ENCODE measurements around the gene LSR. TPM values are rescaled to one million over a fixed set of nuclear protein-coding genes. Genes with fewer than 3 reads are reported as not detected.
A peak's percentile ranks its signal among the peaks of the same experiment; 100 is the strongest.

The LSR gene
- total RNA-seq, 1 donor from 2014 or later: 78.5 TPM

DNA sequence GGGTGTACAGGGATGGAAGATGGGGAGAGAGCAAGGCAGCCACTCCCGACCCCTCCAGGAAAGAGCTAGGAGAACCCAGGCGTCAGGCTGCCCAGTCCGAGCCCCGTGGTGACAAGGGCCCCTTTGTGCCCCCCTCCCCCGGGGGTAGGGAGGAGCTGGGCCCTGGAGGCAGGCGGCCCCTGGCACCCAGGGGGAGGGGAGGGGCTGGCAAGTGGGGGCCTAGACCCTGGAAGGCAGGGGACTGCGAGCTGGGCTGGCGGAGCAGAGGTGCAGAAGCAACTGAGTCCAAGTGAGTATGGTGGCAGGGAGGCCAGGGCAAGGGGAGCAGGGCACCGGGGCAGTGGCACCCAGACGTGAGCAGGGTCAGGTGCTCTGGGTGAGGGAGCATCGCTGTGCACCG lies 43.1 kb downstream of the LSR start, which contains the start of gene MAG:
Gene MAG (plus strand): TSS at position 246 of the 400 bp plus-strand sequence. CDS start 3,248 bp downstream, outside the sequence.
- DNase-seq (ENCODE audit: extremely low spot score, unreplicated experiment): no peak
- H3K4me1 Mint-ChIP-seq (ENCODE audit: unreplicated experiment): no peaks in the 10 kb centered on the region
- peaks cover 10% of the 10 kb centered on the region for H3K27me3 Mint-ChIP-seq
- H3K9me3 Mint-ChIP-seq: no peaks in the 10 kb centered on the region
- TF ChIP-seq, protein P1, sequence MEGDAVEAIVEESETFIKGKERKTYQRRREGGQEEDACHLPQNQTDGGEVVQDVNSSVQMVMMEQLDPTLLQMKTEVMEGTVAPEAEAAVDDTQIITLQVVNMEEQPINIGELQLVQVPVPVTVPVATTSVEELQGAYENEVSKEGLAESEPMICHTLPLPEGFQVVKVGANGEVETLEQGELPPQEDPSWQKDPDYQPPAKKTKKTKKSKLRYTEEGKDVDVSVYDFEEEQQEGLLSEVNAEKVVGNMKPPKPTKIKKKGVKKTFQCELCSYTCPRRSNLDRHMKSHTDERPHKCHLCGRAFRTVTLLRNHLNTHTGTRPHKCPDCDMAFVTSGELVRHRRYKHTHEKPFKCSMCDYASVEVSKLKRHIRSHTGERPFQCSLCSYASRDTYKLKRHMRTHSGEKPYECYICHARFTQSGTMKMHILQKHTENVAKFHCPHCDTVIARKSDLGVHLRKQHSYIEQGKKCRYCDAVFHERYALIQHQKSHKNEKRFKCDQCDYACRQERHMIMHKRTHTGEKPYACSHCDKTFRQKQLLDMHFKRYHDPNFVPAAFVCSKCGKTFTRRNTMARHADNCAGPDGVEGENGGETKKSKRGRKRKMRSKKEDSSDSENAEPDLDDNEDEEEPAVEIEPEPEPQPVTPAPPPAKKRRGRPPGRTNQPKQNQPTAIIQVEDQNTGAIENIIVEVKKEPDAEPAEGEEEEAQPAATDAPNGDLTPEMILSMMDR (conservative IDR thresholded peaks at IDR 0.05): no peak
- no peaks in the 10 kb centered on the region for H3K36me3 Mint-ChIP-seq
- H3K27ac Mint-ChIP-seq: peak within 1 kb of the TSS; percentile 48
- no peak within 1 kb of the TSS for H3K4me3 Mint-ChIP-seq

DNA sequence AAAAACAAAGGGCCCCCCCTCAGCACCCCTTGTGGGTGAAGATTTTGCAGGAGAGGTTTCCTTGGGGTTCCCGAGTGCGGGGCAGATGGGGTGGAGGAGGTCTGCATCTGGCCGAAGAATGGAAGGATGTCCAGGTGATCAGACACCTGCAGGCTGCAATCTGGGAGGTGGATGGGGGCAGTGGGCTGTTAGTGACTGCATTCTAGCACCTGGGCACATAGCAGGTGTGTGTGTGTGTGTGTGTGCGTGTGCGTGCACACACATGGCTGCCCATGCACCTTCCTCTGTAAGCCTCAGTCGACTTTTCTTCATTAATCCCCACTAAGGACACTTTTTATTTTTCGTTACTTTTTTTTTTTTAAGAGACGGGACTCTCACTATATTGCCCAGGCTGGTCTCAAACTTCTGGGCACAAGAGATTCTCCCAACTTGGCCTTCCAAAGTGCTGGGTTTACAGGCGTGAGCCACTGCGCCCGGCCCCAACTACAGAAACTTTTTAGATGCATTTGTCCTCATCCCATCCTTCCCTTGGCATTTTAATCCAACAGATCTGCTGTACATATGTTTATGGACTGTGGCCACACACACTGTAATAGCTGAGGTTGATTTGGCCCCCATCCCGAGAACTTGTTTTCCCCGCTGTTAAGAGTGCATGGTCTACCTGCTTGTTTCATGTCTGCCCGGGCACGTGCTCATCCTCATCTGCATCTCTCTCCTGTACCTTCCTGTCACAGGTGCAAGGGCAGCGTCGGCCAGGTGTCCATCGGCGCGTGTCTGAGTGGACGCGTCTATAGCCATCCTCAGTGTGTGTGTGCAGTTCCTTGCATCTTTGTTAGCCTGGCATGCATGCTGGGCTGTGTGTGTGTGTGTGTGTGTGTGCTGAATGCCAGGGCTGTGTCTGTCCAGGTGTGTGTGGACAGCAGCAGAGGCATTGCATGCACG lies 43.9 kb downstream of the LSR start:
- Mint-ChIP-seq H3K4me1 (ENCODE audit: unreplicated experiment) (no peaks in the 10 kb centered on the region), H3K9me3 (no peaks in the 10 kb centered on the region), H3K36me3 (no peaks in the 10 kb centered on the region), H3K4me3 (no peak overlapping the region), H3K27me3 (peaks cover 10% of the 10 kb centered on the region), H3K27ac (peak overlapping the region; percentile 48)
- TF ChIP-seq, protein P1 (conservative IDR thresholded peaks at IDR 0.05): no peak
- DNase-seq (ENCODE audit: extremely low spot score, unreplicated experiment): no peak

DNA sequence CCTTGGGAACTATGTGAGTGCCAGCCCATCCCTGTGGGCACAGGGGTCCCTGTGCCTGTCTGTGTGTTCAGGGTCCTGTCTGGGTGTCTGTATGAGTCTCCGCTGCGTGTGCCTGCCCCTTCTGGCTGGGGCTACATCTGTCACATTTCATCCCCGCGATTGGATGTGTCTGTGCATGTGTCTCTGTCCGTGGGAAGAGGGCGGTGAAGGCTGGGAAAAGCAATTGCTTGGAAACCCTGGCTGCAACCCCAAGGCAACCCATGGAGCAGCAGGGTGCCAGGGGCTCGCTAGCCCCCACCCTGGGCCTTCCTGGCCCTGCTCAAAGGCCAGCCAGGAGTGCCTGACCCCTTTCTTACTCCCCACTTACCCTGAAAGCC lies 44.5 kb downstream of the LSR start:
- Mint-ChIP-seq H3K4me1 (ENCODE audit: unreplicated experiment) (no peaks in the 10 kb centered on the region), H3K9me3 (no peaks in the 10 kb centered on the region), H3K4me3 (no peak overlapping the region), H3K27ac (no peak overlapping the region), H3K27me3 (peaks cover 10% of the 10 kb centered on the region), H3K36me3 (no peaks in the 10 kb centered on the region)
- TF ChIP-seq, protein P1 (conservative IDR thresholded peaks at IDR 0.05): no peak
- DNase-seq (ENCODE audit: extremely low spot score, unreplicated experiment): no peak

DNA sequence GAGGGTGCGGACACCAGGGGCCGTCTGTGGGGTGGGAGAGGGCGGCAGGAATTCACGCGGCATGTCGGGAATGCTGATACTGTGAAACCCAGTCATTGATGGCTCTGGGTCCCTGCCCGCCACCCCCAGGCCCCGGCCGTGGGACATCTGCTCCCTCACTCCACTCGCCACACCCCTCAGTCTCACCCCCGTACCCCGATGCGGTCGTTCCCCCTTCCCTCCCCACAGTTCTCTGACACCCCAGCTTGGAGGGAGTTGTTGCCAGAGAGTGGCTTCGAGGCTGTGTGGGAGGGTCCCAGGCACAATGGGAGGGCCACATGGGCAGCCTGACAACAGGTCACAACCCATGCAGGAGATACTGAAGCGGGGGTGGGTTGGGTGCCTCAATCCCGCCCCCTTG lies 45.0 kb downstream of the LSR start:
- Mint-ChIP-seq H3K4me3 (no peak overlapping the region), H3K27ac (no peak overlapping the region), H3K9me3 (no peaks in the 10 kb centered on the region), H3K27me3 (peaks cover 10% of the 10 kb centered on the region), H3K4me1 (ENCODE audit: unreplicated experiment) (no peaks in the 10 kb centered on the region), H3K36me3 (no peaks in the 10 kb centered on the region)
- DNase-seq (ENCODE audit: extremely low spot score, unreplicated experiment): no peak
- TF ChIP-seq, protein P1 (conservative IDR thresholded peaks at IDR 0.05): no peak

DNA sequence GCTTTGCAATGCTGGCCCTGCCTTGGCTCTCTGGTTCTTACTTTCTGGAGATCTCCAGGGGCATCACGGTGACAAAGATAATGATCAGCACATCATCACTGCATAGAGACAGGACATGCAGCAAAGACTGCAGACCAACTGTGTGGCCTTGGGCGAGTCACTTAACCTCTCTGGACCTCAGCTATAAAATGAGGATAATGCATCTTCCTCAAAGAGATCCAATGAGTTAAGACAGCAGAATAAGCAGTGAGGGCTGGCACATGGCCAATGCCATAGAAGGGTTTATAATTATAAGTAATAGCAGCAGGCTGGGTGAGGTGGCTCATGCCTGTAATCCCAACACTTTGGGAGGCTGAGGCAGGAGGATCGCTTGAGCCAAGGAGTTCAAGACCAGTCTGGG lies 45.5 kb downstream of the LSR start:
- no peaks in the 10 kb centered on the region for H3K9me3 Mint-ChIP-seq
- no peak overlapping the region for H3K27ac Mint-ChIP-seq
- no peak for DNase-seq (ENCODE audit: extremely low spot score, unreplicated experiment)
- no peaks in the 10 kb centered on the region for H3K36me3 Mint-ChIP-seq
- TF ChIP-seq, protein P1 (conservative IDR thresholded peaks at IDR 0.05): no peak
- H3K4me1 Mint-ChIP-seq (ENCODE audit: unreplicated experiment): no peaks in the 10 kb centered on the region
- peaks cover 10% of the 10 kb centered on the region for H3K27me3 Mint-ChIP-seq
- H3K4me3 Mint-ChIP-seq: no peak overlapping the region

All from type B pancreatic cell (in vitro differentiated cells).